HG02623 (cell line): ENCODE measurements around the gene SRF.
A peak's percentile ranks its signal among the peaks of the same experiment; 100 is the strongest.
"Not testable (repeated sequence)": the region's sequence is repeated elsewhere in the genome, so short reads cannot be mapped to it uniquely, and the experiment has no call there.

Experiments
- ATAC-seq: cut with Tn5 transposase; IDR thresholded peaks from one replicate; pipeline ENCODE4 v1.9.1; 2021; ENCODE audit warnings: moderate library complexity; ENCODE audit not compliant: unreplicated experiment

Gene SRF

DNA sequence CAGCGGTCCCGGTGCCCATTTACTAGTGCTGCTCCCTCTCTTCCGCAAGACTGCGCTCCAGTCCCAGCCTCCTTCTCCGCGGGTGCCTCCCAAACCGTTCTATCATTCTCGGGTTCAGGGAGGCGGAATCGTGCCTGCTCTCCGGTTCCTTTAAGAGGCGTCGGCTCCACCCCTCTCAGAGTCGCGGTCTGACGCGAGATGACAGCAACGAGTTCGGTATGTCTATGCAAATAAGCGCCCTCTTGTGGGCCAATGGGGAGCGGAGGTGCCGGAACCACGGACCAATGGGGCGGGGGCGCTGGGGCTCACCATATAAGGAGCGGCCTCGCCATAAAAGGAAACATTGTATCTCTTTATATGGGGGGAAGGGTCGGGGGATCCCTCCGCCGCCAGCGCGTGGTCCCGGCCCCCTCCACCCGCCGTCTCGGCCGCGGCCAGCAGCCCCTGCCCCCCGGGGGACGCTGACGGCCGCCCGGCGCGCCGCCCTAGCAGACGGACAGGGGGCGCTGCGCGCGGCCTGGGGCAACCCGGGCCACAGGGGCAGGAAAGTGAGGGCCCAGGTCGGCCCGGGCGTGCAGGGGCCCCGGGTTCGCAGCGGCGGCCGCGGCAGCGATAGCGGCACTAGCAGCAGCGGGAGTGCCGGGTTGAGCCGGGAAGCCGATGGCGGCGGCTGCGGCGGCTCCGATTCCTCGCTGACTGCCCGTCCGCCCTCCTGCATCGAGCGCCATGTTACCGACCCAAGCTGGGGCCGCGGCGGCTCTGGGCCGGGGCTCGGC is at the start of gene SRF:
Gene SRF, plus strand, starts transcription at position 339 of the 776 bp plus-strand sequence. Its CDS starts 388 bp downstream, at position 727.
- peak; percentile 55 for ATAC-seq

- no peak for ATAC-seq
Measured at GRCh38 chr6:43122146-43122545, 48.9 kb upstream of the SRF start.

- ATAC-seq: no peak
Measured at GRCh38 chr6:43123461-43124314, 47.4 kb upstream of the SRF start.

- no peak for ATAC-seq
Measured at GRCh38 chr6:43124481-43124880, 46.6 kb upstream of the SRF start.

DNA sequence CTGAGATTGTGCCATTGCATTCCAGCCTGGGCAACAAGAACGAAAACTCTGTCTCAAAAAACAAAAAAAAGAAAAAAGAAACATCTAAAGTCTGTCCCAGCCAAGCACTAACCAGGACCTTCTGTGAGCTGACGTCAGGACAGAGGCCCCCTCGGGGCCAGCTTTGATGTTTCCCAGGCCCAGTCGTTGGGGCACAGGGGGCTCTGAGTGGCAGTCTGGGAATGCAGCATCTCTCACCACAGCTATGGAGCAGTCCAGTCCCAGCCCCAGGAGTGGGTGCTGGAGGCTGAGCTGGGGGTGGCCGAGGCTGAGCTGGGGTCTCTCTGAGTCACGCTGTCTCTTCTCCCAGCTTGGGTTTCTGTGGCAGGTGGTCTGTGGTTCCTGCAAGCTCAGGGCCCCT is 46.0 kb upstream of the SRF start:
- no peak for ATAC-seq

- ATAC-seq: no peak
Measured at GRCh38 chr6:43125555-43125954, 45.5 kb upstream of the SRF start.

DNA sequence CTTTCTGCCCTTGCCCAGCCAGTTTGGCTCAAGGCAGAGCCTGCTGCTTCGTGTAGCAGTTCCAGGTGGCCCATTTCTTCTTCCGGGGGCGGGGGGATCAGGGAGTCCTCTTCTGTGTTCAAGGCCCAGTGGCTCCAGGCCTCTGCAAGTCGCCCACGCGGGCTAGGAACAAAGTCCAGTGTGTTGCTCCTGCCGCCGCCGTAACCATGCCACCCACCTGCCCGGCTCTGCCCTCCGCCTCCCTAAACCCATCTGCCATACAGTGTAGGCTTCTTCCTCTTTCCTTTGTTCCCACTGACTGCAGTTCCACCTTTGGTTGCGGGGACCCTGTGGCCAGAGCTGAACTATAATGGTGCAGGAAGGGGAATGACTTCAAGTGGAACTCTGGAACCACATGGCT is 43.9 kb upstream of the SRF start:
- ATAC-seq: no peak

DNA sequence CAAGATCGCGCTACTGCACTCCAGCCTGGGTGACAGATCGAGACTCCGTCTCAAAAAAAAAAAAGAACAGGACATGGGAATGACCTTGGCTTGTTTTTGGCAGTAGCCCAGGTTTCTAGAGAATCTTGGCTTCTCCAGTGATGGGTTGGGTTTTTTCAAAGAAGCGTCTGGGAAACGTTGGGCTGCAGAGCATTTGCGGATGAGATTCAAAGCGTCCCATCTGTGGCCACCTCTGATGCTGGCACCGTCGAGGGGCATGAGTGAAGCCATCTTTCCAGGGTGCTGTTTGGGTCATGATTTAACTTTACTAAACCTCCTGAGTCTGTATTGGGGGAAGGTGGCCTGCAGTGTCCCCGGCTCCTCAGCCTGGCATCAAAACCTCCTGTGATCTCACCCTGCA is 43.2 kb upstream of the SRF start:
- ATAC-seq: no peak

GRCh38 chr6:43128926-43129325 is 42.1 kb upstream of the SRF start:
- no peak for ATAC-seq

DNA sequence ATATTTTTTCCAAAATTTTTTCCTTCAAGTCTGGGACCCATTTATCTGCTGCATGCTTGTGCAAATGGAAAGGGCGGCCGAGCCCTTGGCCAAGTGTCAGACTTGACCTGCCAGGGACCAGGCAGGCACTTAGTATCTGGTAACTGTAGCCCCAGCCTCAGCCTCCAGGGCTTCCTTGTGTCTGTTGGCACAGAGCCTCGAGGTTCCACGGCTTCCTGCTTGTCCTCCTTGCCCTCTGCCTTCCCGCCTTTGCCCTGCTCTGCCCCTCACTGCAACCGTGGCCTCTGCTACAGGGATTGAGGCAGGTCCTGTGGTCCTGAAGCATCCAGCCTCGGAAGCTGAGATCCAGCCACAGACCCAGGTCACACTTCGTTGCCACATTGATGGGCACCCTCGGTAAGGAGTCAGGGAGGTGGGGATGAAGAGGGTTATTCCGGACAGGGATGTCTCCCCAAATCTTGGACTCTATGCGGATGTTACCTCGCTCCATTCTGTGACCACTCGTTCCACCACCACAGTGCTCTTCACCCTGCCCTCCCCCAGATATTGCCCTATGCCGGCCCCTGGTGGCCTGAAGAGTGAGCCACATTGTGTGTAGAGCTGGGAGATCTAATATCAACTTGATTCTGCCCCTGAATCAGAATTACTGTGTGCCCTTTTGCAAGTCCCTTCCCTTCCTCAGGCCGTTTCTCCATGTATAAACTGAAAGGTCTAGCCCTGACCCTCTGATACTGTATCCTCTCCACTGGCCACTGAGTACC is 41.5 kb upstream of the SRF start:
- ATAC-seq: no peak

DNA sequence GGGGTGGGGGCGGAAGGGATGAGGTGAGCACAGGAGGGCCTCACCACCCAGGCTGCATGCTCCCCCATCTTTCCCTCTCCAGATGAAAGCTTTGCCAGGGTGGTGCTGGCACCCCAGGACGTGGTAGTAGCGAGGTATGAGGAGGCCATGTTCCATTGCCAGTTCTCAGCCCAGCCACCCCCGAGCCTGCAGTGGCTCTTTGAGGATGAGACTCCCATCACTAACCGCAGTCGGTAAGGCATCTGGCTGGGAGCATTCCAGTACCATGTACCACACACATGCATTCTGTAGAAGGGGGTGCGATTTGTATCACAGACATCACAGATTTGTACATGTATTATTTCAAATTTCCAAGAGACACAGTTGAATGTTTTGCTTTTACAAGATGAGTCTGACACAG is 40.6 kb upstream of the SRF start:
- ATAC-seq: no peak

DNA sequence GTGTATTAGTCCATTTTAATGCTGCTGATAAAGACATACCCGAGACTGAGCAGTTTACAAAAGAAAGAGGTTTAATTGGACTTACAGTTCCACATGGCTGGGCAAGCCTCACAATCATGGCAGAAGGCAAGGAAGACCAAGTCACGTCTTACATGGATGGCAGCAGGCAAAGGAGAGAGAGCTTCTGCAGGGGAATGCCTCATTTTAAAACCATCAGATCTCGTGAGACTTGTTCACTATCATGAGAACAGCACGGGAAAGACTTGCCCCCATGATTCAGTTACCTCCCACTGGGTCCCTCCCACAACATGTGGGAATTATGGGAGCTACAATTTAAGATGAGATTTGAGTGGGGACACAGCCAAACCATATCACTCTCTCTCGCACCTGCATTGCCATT is 39.7 kb upstream of the SRF start:
- not testable (repeated sequence) for ATAC-seq

DNA sequence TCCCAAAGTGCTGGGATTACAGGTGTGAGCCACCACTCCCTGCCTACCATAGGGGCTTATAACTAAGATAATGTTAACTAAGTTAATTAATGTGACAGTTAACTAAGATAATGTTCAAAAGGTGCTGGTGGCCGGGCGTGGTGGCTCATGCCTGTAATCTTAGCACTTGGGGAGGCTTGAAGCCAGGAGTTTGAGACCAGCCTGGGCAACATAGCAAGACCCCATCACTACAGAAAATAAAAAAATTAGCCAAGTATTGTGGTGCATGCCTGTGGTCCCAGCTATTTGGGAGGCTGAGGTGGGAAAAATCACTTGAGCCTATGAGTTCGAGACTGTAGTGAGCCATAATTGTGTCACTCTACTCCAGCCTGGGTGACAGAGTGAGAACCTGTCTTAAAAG is 32.8 kb upstream of the SRF start:
- no peak for ATAC-seq

DNA sequence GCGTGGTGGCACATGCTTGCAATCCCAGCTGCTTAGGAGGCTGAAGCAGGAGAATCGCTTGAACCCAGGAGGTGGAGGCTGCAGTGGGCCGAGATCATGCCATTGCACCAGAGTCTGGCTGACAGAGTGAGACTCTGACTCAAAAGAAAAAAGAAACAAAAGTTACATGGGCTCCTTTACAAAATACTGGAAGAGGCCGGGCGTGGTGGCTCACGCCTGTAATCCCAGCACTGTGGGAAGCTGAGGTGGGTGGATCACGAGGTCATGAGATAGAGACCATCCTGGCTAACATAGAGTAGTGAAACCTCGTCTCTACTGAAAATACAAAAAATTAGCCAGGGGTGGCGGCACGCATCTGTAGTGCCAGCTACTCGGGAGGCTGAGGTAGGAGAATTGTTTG is 31.1 kb upstream of the SRF start:
- not testable (repeated sequence) for ATAC-seq

DNA sequence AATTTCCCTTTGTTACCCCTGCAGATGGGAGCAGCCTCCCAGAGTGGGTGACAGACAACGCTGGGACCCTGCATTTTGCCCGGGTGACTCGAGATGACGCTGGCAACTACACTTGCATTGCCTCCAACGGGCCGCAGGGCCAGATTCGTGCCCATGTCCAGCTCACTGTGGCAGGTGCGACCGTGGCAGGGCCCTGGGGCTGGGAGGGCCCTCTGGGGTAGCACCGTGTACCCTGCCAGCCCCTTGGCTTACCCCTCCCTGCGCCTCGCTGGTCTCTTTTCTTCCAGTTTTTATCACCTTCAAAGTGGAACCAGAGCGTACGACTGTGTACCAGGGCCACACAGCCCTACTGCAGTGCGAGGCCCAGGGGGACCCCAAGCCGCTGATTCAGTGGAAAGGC is 29.4 kb upstream of the SRF start:
- no peak for ATAC-seq

DNA sequence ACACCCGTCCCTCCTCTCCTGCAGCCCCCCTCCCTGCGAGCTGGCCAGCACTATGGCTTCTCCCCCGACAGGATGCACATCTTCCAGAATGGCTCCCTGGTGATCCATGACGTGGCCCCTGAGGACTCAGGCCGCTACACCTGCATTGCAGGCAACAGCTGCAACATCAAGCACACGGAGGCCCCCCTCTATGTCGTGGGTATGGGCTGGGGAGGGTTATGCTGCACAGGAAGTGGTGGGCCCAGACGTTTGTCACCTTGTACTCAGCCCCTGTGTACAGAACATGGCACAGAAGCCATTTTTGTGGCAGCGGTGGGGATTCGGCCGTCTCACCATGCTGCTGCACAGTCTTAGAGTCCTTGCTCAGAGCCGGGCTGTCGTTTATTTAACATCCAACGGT is 29.0 kb upstream of the SRF start:
- no peak for ATAC-seq

DNA sequence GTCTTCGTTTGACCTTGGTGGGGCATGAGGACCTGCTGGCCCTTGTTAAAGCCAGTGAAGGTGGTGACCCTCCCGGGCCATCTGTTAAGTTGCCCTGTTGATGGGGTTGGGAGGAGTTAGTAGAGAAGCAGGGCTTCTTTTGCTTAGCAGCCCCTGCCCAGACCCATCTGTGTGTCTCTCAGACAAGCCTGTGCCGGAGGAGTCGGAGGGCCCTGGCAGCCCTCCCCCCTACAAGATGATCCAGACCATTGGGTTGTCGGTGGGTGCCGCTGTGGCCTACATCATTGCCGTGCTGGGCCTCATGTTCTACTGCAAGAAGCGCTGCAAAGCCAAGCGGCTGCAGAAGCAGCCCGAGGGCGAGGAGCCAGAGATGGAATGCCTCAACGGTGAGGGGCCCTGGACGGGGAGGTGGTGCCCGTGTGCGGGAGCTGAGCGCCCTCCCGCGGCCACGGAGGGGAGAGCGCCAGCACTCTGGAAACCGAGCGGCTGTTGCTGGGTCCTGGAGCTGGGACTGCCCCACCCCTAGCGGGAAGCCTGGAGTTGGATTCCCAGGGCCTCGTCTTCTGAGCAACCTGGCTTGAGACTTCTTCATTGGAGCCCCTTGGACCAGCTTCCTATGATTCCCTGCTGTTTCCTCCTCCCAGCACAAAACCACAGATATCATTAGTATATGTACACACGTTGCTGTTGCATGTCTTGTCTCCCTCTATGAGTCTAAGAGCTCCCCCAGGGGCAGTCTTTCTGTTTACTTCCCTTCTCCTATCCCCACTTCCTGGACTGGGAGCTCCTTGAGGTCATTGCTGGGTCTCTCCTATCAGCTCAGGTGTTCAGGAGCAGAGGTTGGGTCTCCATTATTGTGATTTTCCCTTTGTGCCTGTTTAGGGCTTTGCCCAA is 27.6 kb upstream of the SRF start:
- no peak for ATAC-seq

GRCh38 chr6:43144879-43145278 is 26.2 kb upstream of the SRF start:
- ATAC-seq: no peak

- ATAC-seq: no peak
Measured at GRCh38 chr6:43146261-43146660, 24.8 kb upstream of the SRF start.
